ENCODE measurements around the gene AP2A2.

AP2A2 gene

GRCh38 chr11:908273-908672 is 17.4 kb upstream of the AP2A2 start:
- H3K27me3 ChIP-seq (replicated peaks) = no peaks in the 10 kb centered on the region
- no peak overlapping the region for H3K27ac ChIP-seq
- peaks cover 9% of the 10 kb centered on the region for H3K36me3 ChIP-seq (replicated peaks)
- no peak overlapping the region for H3K4me3 ChIP-seq (ENCODE audit: low read depth, low read length)
- in situ Hi-C loops (cut with HindIII; ENCODE audit: low pct_ligation_motif_present, low sequenced_read_pairs) = loop anchor here (25.0 kb wide), 1 partner anchor 129 kb away; the partner anchor contains the start of gene MUC6
- DNase-seq = no peak
- TF ChIP-seq, protein P1, sequence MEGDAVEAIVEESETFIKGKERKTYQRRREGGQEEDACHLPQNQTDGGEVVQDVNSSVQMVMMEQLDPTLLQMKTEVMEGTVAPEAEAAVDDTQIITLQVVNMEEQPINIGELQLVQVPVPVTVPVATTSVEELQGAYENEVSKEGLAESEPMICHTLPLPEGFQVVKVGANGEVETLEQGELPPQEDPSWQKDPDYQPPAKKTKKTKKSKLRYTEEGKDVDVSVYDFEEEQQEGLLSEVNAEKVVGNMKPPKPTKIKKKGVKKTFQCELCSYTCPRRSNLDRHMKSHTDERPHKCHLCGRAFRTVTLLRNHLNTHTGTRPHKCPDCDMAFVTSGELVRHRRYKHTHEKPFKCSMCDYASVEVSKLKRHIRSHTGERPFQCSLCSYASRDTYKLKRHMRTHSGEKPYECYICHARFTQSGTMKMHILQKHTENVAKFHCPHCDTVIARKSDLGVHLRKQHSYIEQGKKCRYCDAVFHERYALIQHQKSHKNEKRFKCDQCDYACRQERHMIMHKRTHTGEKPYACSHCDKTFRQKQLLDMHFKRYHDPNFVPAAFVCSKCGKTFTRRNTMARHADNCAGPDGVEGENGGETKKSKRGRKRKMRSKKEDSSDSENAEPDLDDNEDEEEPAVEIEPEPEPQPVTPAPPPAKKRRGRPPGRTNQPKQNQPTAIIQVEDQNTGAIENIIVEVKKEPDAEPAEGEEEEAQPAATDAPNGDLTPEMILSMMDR (IDR thresholded peaks at IDR 0.05; ENCODE audit: low read depth, low read length, missing control alignments) = no peak

DNA sequence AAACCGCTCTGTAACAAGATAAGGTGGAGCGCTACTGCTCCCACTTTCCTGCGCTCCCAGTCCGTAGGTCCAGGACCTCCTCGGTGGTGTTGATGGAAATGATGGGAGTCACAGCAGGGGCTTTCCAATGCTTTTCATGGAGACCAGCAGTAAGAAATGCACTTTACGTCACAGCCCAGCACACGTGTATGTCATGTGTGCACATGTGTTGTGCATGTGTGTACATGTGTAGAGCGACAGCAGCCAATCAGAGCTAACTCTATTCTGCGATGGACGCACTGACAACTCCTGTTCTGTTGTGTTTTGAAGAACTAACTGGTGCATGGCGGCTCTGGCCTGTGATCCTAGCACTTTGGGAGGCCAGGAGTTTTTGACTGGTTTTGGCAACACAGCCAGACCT is 16.3 kb upstream of the AP2A2 start:
- TF ChIP-seq, protein P1 (IDR thresholded peaks at IDR 0.05; ENCODE audit: low read depth, low read length, missing control alignments) = no peak
- Histone ChIP-seq H3K4me3 (ENCODE audit: low read depth, low read length) (no peak overlapping the region), H3K27ac (no peak overlapping the region), H3K36me3 (replicated peaks) (peaks cover 2% of the 10 kb centered on the region), H3K27me3 (replicated peaks) (no peaks in the 10 kb centered on the region)
- DNase-seq = no peak
- in situ Hi-C loops (cut with HindIII; ENCODE audit: low pct_ligation_motif_present, low sequenced_read_pairs) = loop anchor here (25.0 kb wide), 1 partner anchor 128 kb away; the partner anchor contains the start of gene MUC6

GRCh38 chr11:910044-910588 is 15.6 kb upstream of the AP2A2 start:
- in situ Hi-C loops (cut with HindIII; ENCODE audit: low pct_ligation_motif_present, low sequenced_read_pairs) = loop anchor here (25.0 kb wide), 1 partner anchor 127 kb away; the partner anchor contains the start of gene MUC6
- Histone ChIP-seq H3K4me3 (ENCODE audit: low read depth, low read length) (peak overlapping the region; percentile 82), H3K27me3 (replicated peaks) (no peaks in the 10 kb centered on the region), H3K27ac (no peak overlapping the region), H3K36me3 (replicated peaks) (no peaks in the 10 kb centered on the region)
- no peak for DNase-seq
- TF ChIP-seq, protein P1 (IDR thresholded peaks at IDR 0.05; ENCODE audit: low read depth, low read length, missing control alignments) = no peak

DNA sequence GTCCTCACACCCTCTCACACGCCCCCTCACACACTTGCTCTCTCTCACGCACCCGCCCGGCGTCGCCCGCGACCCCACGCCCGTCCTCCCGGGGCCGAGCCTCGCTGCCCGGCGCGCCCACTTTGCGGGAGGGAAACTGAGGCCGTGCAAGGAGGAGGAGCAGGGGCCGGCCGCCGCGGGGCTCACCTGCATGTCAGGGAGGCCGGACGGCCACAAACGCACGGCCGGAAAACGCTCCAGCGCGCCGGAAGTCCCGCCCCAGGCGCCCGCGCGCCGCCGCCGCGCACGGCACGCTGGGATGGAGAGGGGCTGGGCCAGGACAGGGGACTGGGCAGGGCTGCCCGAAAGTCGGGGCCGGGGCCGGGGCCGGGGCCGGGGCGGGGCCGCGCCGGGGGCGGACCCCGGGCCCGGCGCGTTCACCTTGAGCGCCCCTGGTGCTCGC is 15.1 kb upstream of the AP2A2 start, which contains the start of gene CHID1:
TSS of gene CHID1 (minus strand) at position 222 of the 442 bp plus-strand sequence. CDS start 5,994 bp downstream, outside the sequence.
- H3K4me3 ChIP-seq (ENCODE audit: low read depth, low read length) = peak within 1 kb of the TSS; percentile 82
- H3K36me3 ChIP-seq (replicated peaks) = no peaks in the 10 kb centered on the region
- H3K27me3 ChIP-seq (replicated peaks) = no peaks in the 10 kb centered on the region
- DNase-seq = peak; percentile 45
- peak within 1 kb of the TSS; percentile 86 for H3K27ac ChIP-seq
- TF ChIP-seq, protein P1 (IDR thresholded peaks at IDR 0.05; ENCODE audit: low read depth, low read length, missing control alignments) = no peak
- in situ Hi-C loops (cut with HindIII; ENCODE audit: low pct_ligation_motif_present, low sequenced_read_pairs) = loop anchor here (25.0 kb wide), 1 partner anchor 127 kb away; the partner anchor contains the start of gene MUC6

DNA sequence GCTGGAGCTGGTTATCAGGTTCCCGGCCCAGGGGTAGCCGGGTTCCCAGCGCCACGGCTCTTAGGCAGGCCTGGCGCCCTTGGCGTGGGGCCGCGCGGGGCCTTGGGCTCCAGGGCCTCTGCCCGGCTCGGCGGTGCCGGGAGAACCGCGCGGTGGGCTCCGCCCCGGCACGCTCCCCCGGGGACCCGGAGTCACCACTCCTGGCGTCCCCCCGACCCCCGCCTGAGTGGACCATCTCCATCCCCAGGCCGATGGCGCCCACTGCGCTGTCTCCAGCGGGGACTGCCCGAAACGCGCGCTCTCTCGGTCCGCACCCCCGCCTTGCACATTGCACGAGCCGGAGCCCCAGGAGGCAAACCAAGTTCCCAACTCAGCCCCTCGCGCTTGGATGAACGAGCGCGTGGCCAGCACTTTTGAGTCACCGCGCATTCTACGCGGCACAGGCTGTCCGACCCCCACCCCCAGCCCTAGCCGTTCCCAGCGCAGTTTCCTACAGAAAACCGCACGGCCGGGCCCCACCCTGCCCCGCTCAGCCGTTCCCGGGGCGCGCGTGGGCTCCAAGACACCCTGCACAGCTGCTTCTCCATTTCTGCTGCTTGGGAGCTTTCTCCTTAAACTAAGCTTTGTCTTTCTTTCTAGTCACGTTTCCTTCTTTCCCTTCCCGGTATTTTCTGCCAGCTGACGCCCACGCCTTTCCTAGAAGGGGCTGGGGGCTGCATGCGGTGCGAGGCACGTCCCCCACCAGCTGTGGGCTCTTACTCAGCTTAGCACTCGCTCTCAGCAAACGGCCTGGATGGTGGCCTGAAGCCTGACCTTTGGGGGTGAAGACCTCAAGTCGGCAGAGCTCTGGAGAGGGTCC is 14.4 kb upstream of the AP2A2 start:
- TF ChIP-seq, protein P1 (IDR thresholded peaks at IDR 0.05; ENCODE audit: low read depth, low read length, missing control alignments) = no peak
- Histone ChIP-seq H3K36me3 (replicated peaks) (no peaks in the 10 kb centered on the region), H3K27me3 (replicated peaks) (no peaks in the 10 kb centered on the region), H3K4me3 (ENCODE audit: low read depth, low read length) (peak overlapping the region; percentile 82), H3K27ac (peak overlapping the region; percentile 86)
- DNase-seq = peak; percentile 59
- in situ Hi-C loops (cut with HindIII; ENCODE audit: low pct_ligation_motif_present, low sequenced_read_pairs) = loop anchor here (25.0 kb wide), 1 partner anchor 126 kb away; the partner anchor contains the start of gene MUC6
